Measurements from ENCODE around the gene EPS8L2.

The EPS8L2 gene

GRCh38 chr11:764322-765024 is 58.4 kb downstream of the EPS8L2 start:
- TF ChIP-seq POLR2AphosphoS5 (IDR thresholded peaks at IDR 0.05; ENCODE audit: low read depth) (no peak), GABPA (IDR thresholded peaks at IDR 0.05; ENCODE audit: low read depth) (no peak), REST (IDR thresholded peaks at IDR 0.05; ENCODE audit: insufficient replicate concordance, low read depth) (no peak), SPI1 (IDR thresholded peaks at IDR 0.05; ENCODE audit: borderline replicate concordance, low read depth) (no peak), CTCF (IDR thresholded peaks at IDR 0.05; ENCODE audit: insufficient read depth, low read length) (no peak)
- no peak overlapping the region for H3K27ac ChIP-seq (replicated peaks)
- H3K27me3 ChIP-seq (ENCODE audit: insufficient read depth, poor library complexity, severe bottlenecking), result no peaks in the 10 kb centered on the region
- H3K4me3 ChIP-seq (replicated peaks; ENCODE audit: insufficient read depth, low read length), result no peak overlapping the region
- DNase-seq (ENCODE audit: low read depth in 1 of 2, low spot score in 1 of 2), result no peak

- no peaks in the 10 kb centered on the region for H3K27me3 ChIP-seq (ENCODE audit: insufficient read depth, poor library complexity, severe bottlenecking)
- 0 out of 2 replicates have a peak overlapping the region, but pooled peaks have one; percentile 4 for H3K27ac ChIP-seq (replicated peaks)
- peak; percentile 70 to 81 for DNase-seq (ENCODE audit: low read depth in 1 of 2, low spot score in 1 of 2)
- H3K4me3 ChIP-seq (replicated peaks; ENCODE audit: insufficient read depth, low read length), result no peak overlapping the region
- no peak for TF ChIP-seq SPI1 (IDR thresholded peaks at IDR 0.05; ENCODE audit: borderline replicate concordance, low read depth)
- no peak for TF ChIP-seq GABPA (IDR thresholded peaks at IDR 0.05; ENCODE audit: low read depth)
- peak; percentile 94 for TF ChIP-seq POLR2AphosphoS5 (IDR thresholded peaks at IDR 0.05; ENCODE audit: low read depth)
- peak; percentile 29 for TF ChIP-seq CTCF (IDR thresholded peaks at IDR 0.05; ENCODE audit: insufficient read depth, low read length)
- TF ChIP-seq REST (IDR thresholded peaks at IDR 0.05; ENCODE audit: insufficient replicate concordance, low read depth), result no peak
Observed at GRCh38 chr11:765025-765801, 59.2 kb downstream of the EPS8L2 start.

GRCh38 chr11:765802-766091 is 59.7 kb downstream of the EPS8L2 start:
- Histone ChIP-seq H3K27me3 (ENCODE audit: insufficient read depth, poor library complexity, severe bottlenecking) (no peaks in the 10 kb centered on the region), H3K27ac (replicated peaks) (no peak overlapping the region), H3K4me3 (replicated peaks; ENCODE audit: insufficient read depth, low read length) (no peak overlapping the region)
- TF ChIP-seq REST (IDR thresholded peaks at IDR 0.05; ENCODE audit: insufficient replicate concordance, low read depth) (no peak), POLR2AphosphoS5 (IDR thresholded peaks at IDR 0.05; ENCODE audit: low read depth) (no peak), GABPA (IDR thresholded peaks at IDR 0.05; ENCODE audit: low read depth) (no peak), CTCF (IDR thresholded peaks at IDR 0.05; ENCODE audit: insufficient read depth, low read length) (no peak), SPI1 (IDR thresholded peaks at IDR 0.05; ENCODE audit: borderline replicate concordance, low read depth) (no peak)
- DNase-seq (ENCODE audit: low read depth in 1 of 2, low spot score in 1 of 2), result no peak

Data from HL-60 (cell line).